ENCODE data around the gene CSNK1G1.

DNA sequence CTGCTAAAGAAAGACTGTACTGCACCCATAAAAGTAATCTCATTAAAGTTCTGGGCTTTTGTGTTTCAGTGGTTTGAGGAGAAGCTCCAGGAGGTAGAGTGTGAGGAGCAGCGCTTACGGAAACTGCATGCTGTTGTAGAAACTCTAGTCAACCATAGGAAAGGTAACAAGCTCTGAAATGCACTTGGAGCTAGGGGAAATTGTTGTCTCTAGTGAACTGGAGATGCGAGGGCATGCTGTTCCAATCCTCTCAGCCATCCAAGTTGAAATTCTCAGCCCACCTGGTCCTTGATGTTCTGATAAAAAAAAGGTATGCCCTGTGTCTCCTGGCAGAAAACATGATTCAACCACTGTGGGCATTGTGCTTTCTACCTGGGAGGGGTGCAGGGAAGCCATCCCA is 225.8 kb downstream of the CSNK1G1 start:
- no peak for TF ChIP-seq CTCF (IDR thresholded peaks at IDR 0.05)
- peak in 1 of 2 donors; percentile 52 for TF ChIP-seq POLR2A (IDR thresholded peaks at IDR 0.05)
